Gastrocnemius medialis (tissue), 4 donors: ENCODE data around the gene MGA. TPM values are rescaled to one million over a fixed set of nuclear protein-coding genes. Genes with fewer than 3 reads are reported as not detected.

Experiments
- ATAC-seq, 2 donors: fragments of 150-250 bp; one replicate each; pipeline ENCODE4 v1.9.1; 2016
- DNase-seq, 2 donors: peaks; one replicate each; pipeline ENCODE4 v3.0.0-alpha.2; 2019
- H3K27ac ChIP-seq, 4 donors: fragments of 200-600 bp; sonication (generic); 1 replicate in 1 of 4; 2 replicates in 3 of 4; pipeline ENCODE4 v1.5.1; 2016 to 2018; ENCODE audit warnings: mild to moderate bottlenecking in 2 of 4, moderate library complexity in 1 of 4
- H3K27me3 ChIP-seq, 3 donors: fragments of 200-600 bp; sonication (generic) in 2 of 3; 1 replicate in 1 of 3; 2 replicates in 2 of 3; pipeline versions ENCODE4 v1.5.1 to v1.6.0; 2016 to 2019; ENCODE audit warnings: mild to moderate bottlenecking in 1 of 3, moderate library complexity in 1 of 3
- H3K36me3 ChIP-seq, 2 donors: fragments of 200-600 bp; sonication (generic) in 1 of 2; one replicate each; pipeline ENCODE4 v1.5.1; 2017 to 2018
- H3K4me1 ChIP-seq, 2 donors: fragments of 200-600 bp; sonication (generic) in 1 of 2; one replicate each; pipeline ENCODE4 v1.5.1; 2016 to 2017; ENCODE audit warnings: mild to moderate bottlenecking in 2 of 2
- H3K4me3 ChIP-seq, 4 donors: fragments of 200-600 bp; sonication (generic) in 3 of 4; 1 replicate in 1 of 4; 2 replicates in 3 of 4; pipeline ENCODE4 v1.5.1; 2016 to 2019; ENCODE audit warnings: mild to moderate bottlenecking in 2 of 4
- H3K9me3 ChIP-seq, 3 donors: fragments of 200-600 bp; sonication (generic) in 2 of 3; 1 replicate in 1 of 3; 2 replicates in 2 of 3; pipeline ENCODE4 v1.5.1; 2016 to 2019
- POLR2A ChIP-seq, 2 donors: fragments of 450-650 bp; IDR thresholded peaks; one replicate each; pipeline ENCODE4 v1.6.1; 2017; ENCODE audit warnings: antibody characterized with exemption in 2 of 2, mild to moderate bottlenecking in 2 of 2, moderate library complexity in 2 of 2
- in situ Hi-C, 4 donors: fragments of 200-750 bp; cut with MboI; loops; one replicate each; pipeline versions ENCODE4 v1.15.0 to v1.8.0; 2017; ENCODE audit warnings: low sequenced_read_pairs in 4 of 4
- intact Hi-C: fragments of 100-400 bp; cut with DNase I; formaldehyde crosslinking; loops from one replicate; pipeline ENCODE4 v1.15.1; 2023; ENCODE audit warnings: low total_unique reads
- total RNA-seq, 4 donors: library from RNA; depleted of rRNA; stranded (reverse); fragments of >200 nt; gene quantifications; one replicate each; pipeline versions ENCODE4 v1.1.0 to v1.2.3, GENCODE V29; 2016
- TF ChIP-seq, protein P1 (sequence below), 5 experiments: fragments of 450-650 bp in 3 of 5; fragments of 200-600 bp in 2 of 5; sonication (generic) in 2 of 5; IDR thresholded peaks in 4 of 5; conservative IDR thresholded peaks in 1 of 5; 1 replicate in 4 of 5; 2 replicates in 1 of 5; pipeline ENCODE4 v1.5.1; 2016 to 2019; ENCODE audit warnings: antibody characterized with exemption in 5 of 5, mild to moderate bottlenecking in 3 of 5, moderate library complexity in 3 of 5

MGA gene
- total RNA-seq, 4 donors from 2014 or later = 17.0 to 27.8 (median 23.6) TPM

DNA sequence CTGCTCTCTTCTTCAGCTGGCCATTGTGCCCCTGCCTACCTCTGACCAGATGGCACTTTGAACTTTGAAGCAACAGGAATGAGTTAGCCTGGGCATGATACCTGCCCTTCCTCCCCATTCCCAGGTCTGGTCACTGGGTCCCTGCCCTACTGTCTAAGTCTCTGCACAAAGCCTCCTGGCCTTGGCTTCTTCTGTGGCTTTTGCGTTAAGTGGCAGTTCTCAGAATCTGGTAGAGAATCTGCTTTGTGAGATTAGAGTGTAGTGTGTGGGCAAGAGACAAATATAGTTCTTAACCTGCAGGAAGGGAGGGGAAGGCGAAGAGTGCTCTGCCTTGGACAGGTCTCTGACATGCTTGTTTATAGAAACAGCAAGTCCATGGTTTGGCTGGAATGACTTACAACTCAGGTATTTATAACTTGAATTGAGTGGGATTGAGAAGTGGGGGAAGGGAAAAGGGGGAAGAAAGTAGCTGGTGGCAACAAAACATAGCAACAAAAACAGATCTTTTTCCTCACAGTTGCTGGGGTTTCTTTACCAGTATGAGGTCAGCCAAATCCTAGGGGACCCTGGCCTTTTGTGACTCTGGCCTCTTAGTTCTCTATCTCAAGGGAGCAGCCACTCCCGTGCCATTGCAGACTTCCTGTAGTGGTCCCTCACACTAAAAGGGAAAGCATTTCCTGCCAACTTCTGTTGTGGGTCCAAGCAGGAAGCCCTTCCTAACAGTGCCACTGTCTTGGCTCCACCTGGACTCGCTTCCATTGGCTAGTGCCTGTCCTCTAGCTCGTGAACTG is 130.7 kb downstream of the MGA start:
- in situ Hi-C loops (no loop called here), intact Hi-C loops (loop anchor here (2.0 kb wide), 1 partner anchor 16 kb away; the partner anchor contains the start of gene MAPKBP1)
- Histone ChIP-seq H3K4me1 (peaks cover 47 to 48% of the 10 kb centered on the region in 2 donors), H3K27ac (peak overlapping the region; percentile 47 to 77 (median 66)), H3K36me3 (no peaks in the 10 kb centered on the region), H3K27me3 (no peaks in the 10 kb centered on the region), H3K4me3 (no peak overlapping the region), H3K9me3 (no peaks in the 10 kb centered on the region)
- DNase-seq (no peak), ATAC-seq (peak; percentile 20 to 32)
- no peak for TF ChIP-seq POLR2A (IDR thresholded peaks at IDR 0.05)
- TF ChIP-seq, protein P1, sequence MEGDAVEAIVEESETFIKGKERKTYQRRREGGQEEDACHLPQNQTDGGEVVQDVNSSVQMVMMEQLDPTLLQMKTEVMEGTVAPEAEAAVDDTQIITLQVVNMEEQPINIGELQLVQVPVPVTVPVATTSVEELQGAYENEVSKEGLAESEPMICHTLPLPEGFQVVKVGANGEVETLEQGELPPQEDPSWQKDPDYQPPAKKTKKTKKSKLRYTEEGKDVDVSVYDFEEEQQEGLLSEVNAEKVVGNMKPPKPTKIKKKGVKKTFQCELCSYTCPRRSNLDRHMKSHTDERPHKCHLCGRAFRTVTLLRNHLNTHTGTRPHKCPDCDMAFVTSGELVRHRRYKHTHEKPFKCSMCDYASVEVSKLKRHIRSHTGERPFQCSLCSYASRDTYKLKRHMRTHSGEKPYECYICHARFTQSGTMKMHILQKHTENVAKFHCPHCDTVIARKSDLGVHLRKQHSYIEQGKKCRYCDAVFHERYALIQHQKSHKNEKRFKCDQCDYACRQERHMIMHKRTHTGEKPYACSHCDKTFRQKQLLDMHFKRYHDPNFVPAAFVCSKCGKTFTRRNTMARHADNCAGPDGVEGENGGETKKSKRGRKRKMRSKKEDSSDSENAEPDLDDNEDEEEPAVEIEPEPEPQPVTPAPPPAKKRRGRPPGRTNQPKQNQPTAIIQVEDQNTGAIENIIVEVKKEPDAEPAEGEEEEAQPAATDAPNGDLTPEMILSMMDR (IDR thresholded peaks at IDR 0.05 in 4 of 5, conservative IDR thresholded peaks at IDR 0.05 in 1 of 5) = no peak

DNA sequence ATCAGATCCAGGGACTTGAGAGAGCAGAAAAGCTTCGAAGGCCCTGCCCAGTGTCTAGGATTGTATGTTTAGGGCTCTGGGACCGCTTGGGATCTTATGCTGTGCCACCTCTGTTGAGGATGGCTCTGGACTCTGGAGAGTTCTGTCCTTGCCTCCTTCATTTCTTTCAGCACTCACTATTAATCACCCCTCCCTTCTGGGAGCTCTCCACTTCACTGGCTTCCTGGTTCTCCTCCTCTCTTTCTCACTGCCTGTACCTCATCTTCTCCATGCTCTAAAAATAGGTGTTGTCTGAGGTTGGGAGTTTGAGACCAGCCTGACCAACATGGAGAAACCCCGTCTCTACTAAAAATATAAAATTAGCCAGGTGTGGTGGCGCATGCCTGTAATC is 131.3 kb downstream of the MGA start:
- H3K4me3 ChIP-seq = no peak overlapping the region
- DNase-seq (no peak), ATAC-seq (no peak)
- TF ChIP-seq, protein P1 (IDR thresholded peaks at IDR 0.05 in 4 of 5, conservative IDR thresholded peaks at IDR 0.05 in 1 of 5) = no peak
- TF ChIP-seq POLR2A (IDR thresholded peaks at IDR 0.05) = no peak
- intact Hi-C loops (loop anchor here (2.0 kb wide), 1 partner anchor 17 kb away; the partner anchor contains the start of gene MAPKBP1), in situ Hi-C loops (no loop called here)
- peak overlapping the region; percentile 47 to 77 (median 66) for H3K27ac ChIP-seq
- no peaks in the 10 kb centered on the region for H3K27me3 ChIP-seq
- no peaks in the 10 kb centered on the region for H3K36me3 ChIP-seq
- no peaks in the 10 kb centered on the region for H3K9me3 ChIP-seq
- peaks cover 50% of the 10 kb centered on the region in 2 donors for H3K4me1 ChIP-seq

DNA sequence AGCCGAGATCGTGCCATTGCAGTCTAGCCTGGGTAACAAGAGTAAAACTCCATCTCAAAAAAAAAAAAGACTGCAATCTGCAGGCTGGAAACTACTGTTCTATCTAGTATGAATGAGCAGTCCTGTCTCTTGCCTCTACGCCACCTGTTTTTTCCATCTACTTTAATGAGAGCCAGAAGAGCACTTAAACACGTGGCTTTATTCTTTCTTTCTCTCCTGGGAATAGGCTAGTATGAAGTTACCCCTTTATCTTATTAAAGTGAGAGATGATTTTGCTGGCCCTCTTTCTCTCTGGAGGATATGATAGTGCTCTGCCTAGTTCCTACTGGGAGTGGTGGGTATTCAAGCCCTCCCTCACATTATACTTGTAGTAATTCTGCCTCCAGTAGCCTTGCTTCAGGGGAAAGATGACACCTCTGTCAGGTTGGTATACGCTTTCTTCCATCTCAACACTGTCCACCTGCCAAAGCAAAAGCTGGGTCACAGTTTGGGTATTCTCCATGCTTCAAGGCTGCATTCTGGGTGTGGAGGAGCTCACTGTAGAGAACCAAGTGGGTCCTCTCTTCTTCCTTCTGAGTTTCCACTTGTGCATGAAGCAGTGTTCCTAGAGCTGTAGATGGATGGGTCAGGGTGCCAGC is 131.9 kb downstream of the MGA start:
- intact Hi-C loops = loop anchor here (2.0 kb wide), 1 partner anchor 17 kb away; the partner anchor contains the start of gene MAPKBP1
- ATAC-seq (peak; percentile 77 to 78), DNase-seq (no peak)
- Histone ChIP-seq H3K27ac (peak overlapping the region; percentile 47 to 77 (median 66)), H3K27me3 (no peaks in the 10 kb centered on the region), H3K4me1 (peaks cover 52 to 53% of the 10 kb centered on the region in 2 donors), H3K9me3 (no peaks in the 10 kb centered on the region), H3K36me3 (no peaks in the 10 kb centered on the region), H3K4me3 (no peak overlapping the region)
- TF ChIP-seq, protein P1 (IDR thresholded peaks at IDR 0.05 in 4 of 5, conservative IDR thresholded peaks at IDR 0.05 in 1 of 5) = no peak
- no peak for TF ChIP-seq POLR2A (IDR thresholded peaks at IDR 0.05)
- in situ Hi-C loops = no loop called here

DNA sequence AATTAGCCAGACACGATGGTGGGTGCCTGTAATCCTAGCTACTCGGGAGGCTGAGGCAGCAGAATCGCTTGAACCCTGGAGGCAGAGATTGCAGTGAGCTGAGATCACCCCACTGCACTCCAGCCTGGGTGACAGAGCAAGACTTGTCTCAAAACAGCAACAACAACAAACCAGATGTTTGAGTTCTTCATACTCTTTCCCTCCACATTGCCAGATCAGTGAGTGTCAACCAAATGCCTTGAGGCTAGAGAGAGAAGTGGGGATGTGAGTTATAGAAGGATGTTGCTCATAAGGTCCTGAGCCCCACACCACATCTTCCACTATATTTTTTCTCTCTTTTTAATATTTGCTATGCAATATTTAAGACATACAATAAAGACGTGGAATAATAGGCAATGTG is 133.9 kb downstream of the MGA start:
- DNase-seq = no peak
- intact Hi-C loops = no loop called here
- H3K36me3 ChIP-seq = no peaks in the 10 kb centered on the region
- H3K9me3 ChIP-seq = no peaks in the 10 kb centered on the region
- no peaks in the 10 kb centered on the region for H3K27me3 ChIP-seq
- in situ Hi-C loops = no loop called here
- peaks cover 45% of the 10 kb centered on the region in 2 donors for H3K4me1 ChIP-seq
- TF ChIP-seq POLR2A (IDR thresholded peaks at IDR 0.05) = no peak
- TF ChIP-seq, protein P1 (IDR thresholded peaks at IDR 0.05 in 4 of 5, conservative IDR thresholded peaks at IDR 0.05 in 1 of 5) = no peak
- H3K4me3 ChIP-seq = no peak overlapping the region
- no peak for ATAC-seq
- no peak overlapping the region for H3K27ac ChIP-seq
